Upper lobe of left lung (tissue), 6 donors: ENCODE measurements around the gene SNCG. TPM values are rescaled to one million over a fixed set of nuclear protein-coding genes. Genes with fewer than 3 reads are reported as not detected.

Experiments
- ATAC-seq, 2 donors: fragments of 200-7000 bp; cut with Tn5 transposase; one replicate each; pipeline ENCODE4 v1.9.1; 2022; ENCODE audit warnings: mild to moderate bottlenecking in 2 of 2, moderate library complexity in 2 of 2; ENCODE audit not compliant: low FRiP score in 2 of 2
- DNase-seq, 2 donors: peaks; one replicate each; pipeline ENCODE4 v3.0.0-alpha.2; 2019 to 2020
- H3K27ac ChIP-seq, 4 donors: fragments of 200-600 bp; sonication (generic); one replicate each; pipeline ENCODE4 v1.5.1; 2016 to 2019
- H3K27me3 ChIP-seq, 4 donors: fragments of 200-600 bp; sonication (generic); one replicate each; pipeline ENCODE4 v1.5.1; 2017 to 2019
- H3K36me3 ChIP-seq, 4 donors: fragments of 200-600 bp; sonication (generic); one replicate each; pipeline ENCODE4 v1.5.1; 2016 to 2019
- H3K4me1 ChIP-seq, 4 donors: fragments of 200-600 bp; sonication (generic); one replicate each; pipeline ENCODE4 v1.5.1; 2018 to 2019
- H3K4me3 ChIP-seq, 4 donors: fragments of 200-600 bp; sonication (generic); one replicate each; pipeline ENCODE4 v1.5.1; 2017 to 2019; ENCODE audit warnings: mild to moderate bottlenecking in 2 of 4, moderate library complexity in 1 of 4
- H3K9me3 ChIP-seq, 4 donors: fragments of 200-600 bp; sonication (generic); one replicate each; pipeline ENCODE4 v1.5.1; 2018 to 2019
- CTCF ChIP-seq, 6 experiments: fragments of 450-650 bp in 4 of 6; fragments of 200-600 bp in 2 of 6; sonication (generic) in 2 of 6; IDR thresholded peaks; one replicate each; pipeline ENCODE4 v1.5.1; 2016 to 2019; ENCODE audit warnings: antibody characterized with exemption in 6 of 6
- EP300 ChIP-seq, 4 donors: sonication (generic); formaldehyde crosslinking; IDR thresholded peaks; one replicate each; pipeline ENCODE4 v1.5.1; 2017; ENCODE audit warnings: antibody characterized with exemption in 4 of 4, control low read depth in 2 of 4
- POLR2A ChIP-seq, 4 donors: fragments of 450-650 bp; IDR thresholded peaks; one replicate each; pipeline ENCODE4 v1.5.1; 2016 to 2017; ENCODE audit warnings: antibody characterized with exemption in 4 of 4, mild to moderate bottlenecking in 2 of 4
- POLR2AphosphoS5 ChIP-seq, 2 donors: sonication (generic); formaldehyde crosslinking; IDR thresholded peaks; one replicate each; pipeline ENCODE4 v1.5.1; 2017; ENCODE audit warnings: antibody characterized with exemption in 2 of 2
- WGBS, 2 donors: methylation state at CpG; one replicate each; pipeline ENCODE4 v1.1.5; 2017 to 2018; 5-methylcytosine and 5-hydroxymethylcytosine counted together
- total RNA-seq, 6 donors: library from RNA; depleted of rRNA in 4 of 6; stranded (reverse); fragments of >200 nt in 4 of 6; gene quantifications; one replicate each; pipeline versions ENCODE4 v1.1.0 to v1.2.1, GENCODE V29; 2016 to 2021
- donor health status: DM: no; HTN: no; CAD: no; lungs with moderate emphysema.
- donor health status: DM: no; HTN: yes; CAD: no; lungs with severe emphysema.

The SNCG gene
- total RNA-seq, 6 donors from 2014 or later = 2.9 to 24.7 (median 6.4) TPM; not detected in 1

DNA sequence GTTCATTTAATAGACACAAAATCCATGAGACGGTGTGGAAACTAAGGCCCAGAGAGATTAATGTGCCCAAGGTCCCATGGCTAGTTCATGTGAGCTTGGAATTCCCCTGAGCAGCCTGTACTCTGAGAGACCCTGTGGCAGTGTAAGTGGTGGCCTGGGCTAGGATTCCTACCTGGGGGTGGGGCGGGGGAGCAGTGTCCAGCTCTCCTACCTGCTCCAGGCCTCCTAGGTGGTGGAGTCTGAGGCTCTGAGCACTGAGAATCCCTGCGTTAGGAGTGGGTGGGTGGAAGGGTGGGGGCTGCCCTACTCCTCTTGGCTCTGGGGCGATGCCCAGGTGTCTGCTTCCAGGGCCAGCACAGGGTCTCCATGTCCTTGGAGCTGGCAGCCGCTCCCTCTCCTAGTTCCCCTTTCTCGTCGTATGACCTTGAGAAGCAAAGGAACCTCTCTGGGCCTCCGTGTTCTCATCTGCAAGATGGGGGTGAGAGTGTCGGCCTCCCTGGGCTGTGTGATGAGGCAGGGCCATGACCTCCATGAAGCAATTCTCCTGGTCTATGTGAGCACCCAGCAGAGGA lies 2.5 kb downstream of the SNCG start:
- no peak for ATAC-seq
- Histone ChIP-seq H3K36me3 (no peaks in the 10 kb centered on the region), H3K27ac (no peak overlapping the region), H3K9me3 (no peaks in the 10 kb centered on the region), H3K4me1 (peaks cover 22 to 42% (median 34%) of the 10 kb centered on the region in 4 donors), H3K4me3 (no peak overlapping the region), H3K27me3 (no peaks in the 10 kb centered on the region)
- no peak for TF ChIP-seq CTCF (IDR thresholded peaks at IDR 0.05)
- no peak for TF ChIP-seq EP300 (IDR thresholded peaks at IDR 0.05)
- no peak for TF ChIP-seq POLR2A (IDR thresholded peaks at IDR 0.05)
- TF ChIP-seq POLR2AphosphoS5 (IDR thresholded peaks at IDR 0.05) = no peak
- 86 to 93% methylated on average over 6 to 9 of the region's 9 CpGs for WGBS, 2 donors
- peak in 1 of 2 donors; percentile 15 for DNase-seq

DNA sequence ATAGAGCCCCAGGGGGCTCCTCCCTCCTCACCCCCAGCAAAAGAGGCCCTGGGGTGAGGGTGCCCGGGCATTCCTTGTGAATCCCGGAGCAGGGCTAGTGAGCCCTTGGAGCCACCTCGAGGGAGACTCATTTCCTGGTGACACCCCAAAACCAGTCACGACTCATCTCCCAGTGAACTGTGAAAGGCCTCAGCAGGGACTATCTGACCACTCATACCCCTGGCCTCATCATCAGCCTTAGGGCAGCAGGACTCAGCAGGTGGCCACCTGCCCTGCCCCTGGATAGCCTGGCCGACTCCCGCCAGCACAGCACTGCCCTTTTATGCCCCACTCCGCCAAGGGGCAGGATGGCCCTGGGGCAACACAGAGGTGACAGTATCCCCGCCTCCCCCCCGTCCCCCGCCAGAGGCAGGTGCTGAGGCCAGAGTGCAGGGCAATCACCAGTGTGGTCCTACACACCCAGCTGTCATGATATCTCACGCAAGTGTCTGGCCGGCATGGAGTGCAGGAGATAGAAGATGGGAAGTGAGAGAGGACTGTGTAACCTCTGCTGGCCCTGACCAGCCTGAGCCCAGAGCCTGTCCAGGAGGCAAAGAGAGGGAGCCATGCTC lies 3.2 kb downstream of the SNCG start:
- WGBS, 2 donors = 90 to 91% methylated on average over 2 to 12 of the region's 12 CpGs
- peak; percentile 16 to 63 for DNase-seq
- H3K27ac ChIP-seq = no peak overlapping the region

GRCh38 chr10:86962136-86962980 lies 4.0 kb downstream of the SNCG start:
- DNase-seq = peak in 1 of 2 donors; percentile 17
- no peak for ATAC-seq
- TF ChIP-seq CTCF (IDR thresholded peaks at IDR 0.05) = no peak
- no peak for TF ChIP-seq POLR2A (IDR thresholded peaks at IDR 0.05)
- no peak for TF ChIP-seq EP300 (IDR thresholded peaks at IDR 0.05)
- TF ChIP-seq POLR2AphosphoS5 (IDR thresholded peaks at IDR 0.05) = no peak
- WGBS, 2 donors = 87% methylated on average over 7 of the region's 7 CpGs; no CpG with 5 or more reads in 1 of the 2 donors
- H3K27me3 ChIP-seq = no peaks in the 10 kb centered on the region
- H3K9me3 ChIP-seq = no peaks in the 10 kb centered on the region
- H3K36me3 ChIP-seq = no peaks in the 10 kb centered on the region
- H3K4me3 ChIP-seq = no peak overlapping the region
- H3K4me1 ChIP-seq = peaks cover 36 to 52% (median 47%) of the 10 kb centered on the region in 4 donors
- no peak overlapping the region for H3K27ac ChIP-seq

More for the DNA sequence above, 3.2 kb downstream of the SNCG start:
- no peak for ATAC-seq
- TF ChIP-seq POLR2A (IDR thresholded peaks at IDR 0.05) = no peak
- TF ChIP-seq EP300 (IDR thresholded peaks at IDR 0.05) = no peak
- TF ChIP-seq POLR2AphosphoS5 (IDR thresholded peaks at IDR 0.05) = no peak
- TF ChIP-seq CTCF (IDR thresholded peaks at IDR 0.05) = no peak
- no peaks in the 10 kb centered on the region for H3K27me3 ChIP-seq
- H3K36me3 ChIP-seq = no peaks in the 10 kb centered on the region
- no peak overlapping the region for H3K4me3 ChIP-seq
- H3K9me3 ChIP-seq = no peaks in the 10 kb centered on the region
- peaks cover 28 to 46% (median 40%) of the 10 kb centered on the region in 4 donors for H3K4me1 ChIP-seq

DNA sequence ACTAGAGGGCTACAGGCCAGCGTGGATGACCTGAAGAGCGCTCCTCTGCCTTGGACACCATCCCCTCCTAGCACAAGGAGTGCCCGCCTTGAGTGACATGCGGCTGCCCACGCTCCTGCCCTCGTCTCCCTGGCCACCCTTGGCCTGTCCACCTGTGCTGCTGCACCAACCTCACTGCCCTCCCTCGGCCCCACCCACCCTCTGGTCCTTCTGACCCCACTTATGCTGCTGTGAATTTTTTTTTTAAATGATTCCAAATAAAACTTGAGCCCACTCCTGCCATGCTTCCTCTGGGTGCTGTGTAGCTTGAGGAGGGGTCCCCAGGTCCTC lies 4.5 kb downstream of the SNCG start:
- WGBS, 2 donors = 89 to 93% methylated on average over 7 of the region's 7 CpGs
- DNase-seq = peak in 1 of 2 donors; percentile 17
- TF ChIP-seq POLR2AphosphoS5 (IDR thresholded peaks at IDR 0.05) (no peak), POLR2A (IDR thresholded peaks at IDR 0.05) (no peak), CTCF (IDR thresholded peaks at IDR 0.05) (no peak), EP300 (IDR thresholded peaks at IDR 0.05) (no peak)

More for the DNA sequence above, 4.5 kb downstream of the SNCG start:
- no peak overlapping the region for H3K27ac ChIP-seq
- H3K9me3 ChIP-seq = no peaks in the 10 kb centered on the region
- H3K4me1 ChIP-seq = peaks cover 38 to 52% (median 48%) of the 10 kb centered on the region in 4 donors
- no peaks in the 10 kb centered on the region for H3K27me3 ChIP-seq
- no peak for ATAC-seq
- no peak overlapping the region for H3K4me3 ChIP-seq
- no peaks in the 10 kb centered on the region for H3K36me3 ChIP-seq
